IMR-90 (cell line): ENCODE results near the gene C15orf39. TPM values are rescaled to one million over a fixed set of nuclear protein-coding genes. Genes with fewer than 3 reads are reported as not detected.

Source experiments
- microRNA-seq, 2 experiments: library from miRNA; stranded (forward) in 1 of 2; unstranded in 1 of 2; fragments of 10-50 nt in 1 of 2; fragments of <30 nt in 1 of 2; gene quantifications in 1 of 2; microRNA quantifications in 1 of 2; one replicate each; pipeline versions ENCODE3 to v1.1.0; 2013 to 2020; ENCODE audit not compliant: insufficient read depth in 1 of 2, insufficient read length in 1 of 2, unreplicated experiment in 1 of 2
- polyA plus RNA-seq, 3 experiments: library from polyadenylated mRNA; depleted of rRNA; stranded (reverse); fragments of >200 nt; gene quantifications; 2 replicates each; pipeline ENCODE4 v1.2.3, GENCODE V29; 2012; ENCODE audit warnings: low replicate concordance in 1 of 3
- small RNA-seq, 5 experiments: library from RNA; depleted of rRNA; stranded (forward); fragments of <200 nt; gene quantifications; one replicate each; pipeline ENCODE3, GENCODE V24; 2012
- total RNA-seq: library from RNA; depleted of rRNA; stranded (reverse); fragments of >200 nt; gene quantifications from 2 replicates; pipeline ENCODE4 v1.2.3, GENCODE V29; 2012; rRNA removed

Gene C15orf39
- total and polyA plus RNA-seq, 2 of the 4 experiments (the other 2 are of a cell fraction) = 1.3 to 5.7 TPM

Small RNA genes lying within 50 kb of the gene (microRNA-seq; reads per million reads assigned to microRNA genes)
- gene AC068338.1 (ENCODE audit: insufficient read depth, insufficient read length) = not detected

Small RNA genes lying within 50 kb of the gene (small RNA-seq; reads per million reads assigned to genes)
- 0 reads per million in 5 experiments for gene AC068338.1

Other genes with a start within 250 kb of the C15orf39 start
- under 0.01 and 0.18 TPM in 2 replicates for gene RPP25, start 245.1 kb upstream of the C15orf39 start, total RNA-seq
- 0.36 and 0.38 TPM in 2 replicates for gene RPP25, start 245.1 kb upstream of the C15orf39 start, polyA plus RNA-seq (2012; rRNA removed)
- gene SCAMP5, start 206.3 kb upstream of the C15orf39 start, total RNA-seq = 0.36 and 0.56 TPM in 2 replicates
- 1.6 and 1.7 TPM in 2 replicates for gene SCAMP5, start 206.3 kb upstream of the C15orf39 start, polyA plus RNA-seq (2012; rRNA removed)
- 5.6 and 13.3 TPM in 2 replicates for gene PPCDC, start 178.3 kb upstream of the C15orf39 start, total RNA-seq
- 16.3 and 17.1 TPM in 2 replicates for gene PPCDC, start 178.3 kb upstream of the C15orf39 start, polyA plus RNA-seq (2012; rRNA removed)
- gene GOLGA6C, start 56.5 kb downstream of the C15orf39 start, total RNA-seq = not detected in 2 replicates
- not detected in 2 replicates for gene GOLGA6C, start 56.5 kb downstream of the C15orf39 start, polyA plus RNA-seq (2012; rRNA removed)
- not detected in 2 replicates for gene GOLGA6D, start 81.0 kb downstream of the C15orf39 start, total RNA-seq
- gene GOLGA6D, start 81.0 kb downstream of the C15orf39 start, polyA plus RNA-seq (2012; rRNA removed) = not detected in 2 replicates
- 91.2 and 95.5 TPM in 2 replicates for gene COMMD4, start 134.2 kb downstream of the C15orf39 start, total RNA-seq
- gene COMMD4, start 134.2 kb downstream of the C15orf39 start, polyA plus RNA-seq (2012; rRNA removed) = 133 and 162 TPM in 2 replicates
- 0.56 and 1.1 TPM in 2 replicates for gene NEIL1, start 145.2 kb downstream of the C15orf39 start, total RNA-seq
- gene NEIL1, start 145.2 kb downstream of the C15orf39 start, polyA plus RNA-seq (2012; rRNA removed) = 3.6 and 3.7 TPM in 2 replicates
- gene MAN2C1, start 166.7 kb downstream of the C15orf39 start, total RNA-seq = 29.7 and 34.8 TPM in 2 replicates
- 153 and 157 TPM in 2 replicates for gene MAN2C1, start 166.7 kb downstream of the C15orf39 start, polyA plus RNA-seq (2012; rRNA removed)
- gene SIN3A, start 249.8 kb downstream of the C15orf39 start, total RNA-seq = 25.6 and 31.5 TPM in 2 replicates
- 21.2 and 25.3 TPM in 2 replicates for gene SIN3A, start 249.8 kb downstream of the C15orf39 start, polyA plus RNA-seq (2012; rRNA removed)